Memory B cell (primary cell): ENCODE results near the gene NDUFC2.
"Not testable (repeated sequence)": the region's sequence is repeated elsewhere in the genome, so short reads cannot be mapped to it uniquely, and the experiment has no call there.

Source experiments
- ATAC-seq: fragments of 150-1000 bp; cut with Tn5 transposase; 2 replicates; pipeline ENCODE4 v1.10.0; 2021; ENCODE audit warnings: low read depth, mild to moderate bottlenecking, moderate library complexity
- DNase-seq, 2 donors: peaks; one replicate each; pipeline ENCODE4 v3.0.0; 2022; ENCODE audit warnings: low spot score in 2 of 2
- H3K27ac Mint-ChIP-seq: one replicate; pipeline ENCODE4 v1.8.0; 2022; ENCODE audit warnings: mild to moderate bottlenecking, moderate library complexity, mixed read lengths
- H3K27me3 Mint-ChIP-seq: one replicate; pipeline ENCODE4 v1.8.0; 2022; ENCODE audit warnings: mixed read lengths
- H3K36me3 Mint-ChIP-seq: one replicate; pipeline ENCODE4 v1.8.0; 2022; ENCODE audit warnings: mild to moderate bottlenecking, mixed read lengths
- H3K4me1 Mint-ChIP-seq: one replicate; pipeline ENCODE4 v1.8.0; 2022; ENCODE audit warnings: mixed read lengths
- H3K4me3 Mint-ChIP-seq: one replicate; pipeline ENCODE4 v1.8.0; 2022; ENCODE audit warnings: mild to moderate bottlenecking, moderate library complexity, mixed read lengths
- H3K9me3 Mint-ChIP-seq: one replicate; pipeline ENCODE4 v1.8.0; 2022; ENCODE audit warnings: mixed read lengths

The NDUFC2 gene

GRCh38 chr11:78071717-78072116, 7.9 kb downstream of the NDUFC2 start:
- H3K27me3 Mint-ChIP-seq = no peaks in the 10 kb centered on the region
- H3K9me3 Mint-ChIP-seq = no peaks in the 10 kb centered on the region
- no peak for ATAC-seq
- H3K27ac Mint-ChIP-seq = peak overlapping the region; percentile 8
- peaks cover 31% of the 10 kb centered on the region for H3K36me3 Mint-ChIP-seq
- no peak overlapping the region for H3K4me3 Mint-ChIP-seq
- peaks cover 19% of the 10 kb centered on the region for H3K4me1 Mint-ChIP-seq
- no peak for DNase-seq

GRCh38 chr11:78070621-78071020, 9.0 kb downstream of the NDUFC2 start:
- no peak for ATAC-seq
- no peak for DNase-seq
- Mint-ChIP-seq H3K9me3 (no peaks in the 10 kb centered on the region), H3K36me3 (peaks cover 32% of the 10 kb centered on the region), H3K4me1 (peaks cover 12% of the 10 kb centered on the region), H3K27me3 (no peaks in the 10 kb centered on the region), H3K4me3 (no peak overlapping the region), H3K27ac (no peak overlapping the region)

GRCh38 chr11:78069465-78069864, 10.2 kb downstream of the NDUFC2 start:
- DNase-seq = no peak
- no peak overlapping the region for H3K4me3 Mint-ChIP-seq
- H3K4me1 Mint-ChIP-seq = peaks cover 8% of the 10 kb centered on the region
- H3K27me3 Mint-ChIP-seq = no peaks in the 10 kb centered on the region
- H3K27ac Mint-ChIP-seq = no peak overlapping the region
- peaks cover 32% of the 10 kb centered on the region for H3K36me3 Mint-ChIP-seq
- ATAC-seq = no peak
- no peaks in the 10 kb centered on the region for H3K9me3 Mint-ChIP-seq

GRCh38 chr11:78067704-78068103, 12.0 kb downstream of the NDUFC2 start:
- H3K9me3 Mint-ChIP-seq = no peaks in the 10 kb centered on the region
- no peaks in the 10 kb centered on the region for H3K27me3 Mint-ChIP-seq
- H3K4me3 Mint-ChIP-seq = no peak overlapping the region
- DNase-seq (no peak), ATAC-seq (no peak)
- peaks cover 8% of the 10 kb centered on the region for H3K4me1 Mint-ChIP-seq
- H3K27ac Mint-ChIP-seq = no peak overlapping the region
- H3K36me3 Mint-ChIP-seq = peaks cover 34% of the 10 kb centered on the region

GRCh38 chr11:78066471-78066870, 13.2 kb downstream of the NDUFC2 start:
- no peak overlapping the region for H3K27ac Mint-ChIP-seq

GRCh38 chr11:78065203-78065602, 14.5 kb downstream of the NDUFC2 start:
- no peak overlapping the region for H3K27ac Mint-ChIP-seq
- H3K9me3 Mint-ChIP-seq = no peaks in the 10 kb centered on the region
- no peak for DNase-seq
- no peaks in the 10 kb centered on the region for H3K27me3 Mint-ChIP-seq
- no peak overlapping the region for H3K4me3 Mint-ChIP-seq
- peaks cover 22% of the 10 kb centered on the region for H3K36me3 Mint-ChIP-seq
- H3K4me1 Mint-ChIP-seq = no peaks in the 10 kb centered on the region
- no peak for ATAC-seq

More at GRCh38 chr11:78066471-78066870, 13.2 kb downstream of the NDUFC2 start:
- H3K4me1 Mint-ChIP-seq = peaks cover under 1% of the 10 kb centered on the region
- ATAC-seq (no peak), DNase-seq (no peak)
- H3K4me3 Mint-ChIP-seq = no peak overlapping the region
- H3K36me3 Mint-ChIP-seq = peaks cover 24% of the 10 kb centered on the region
- no peaks in the 10 kb centered on the region for H3K27me3 Mint-ChIP-seq
- H3K9me3 Mint-ChIP-seq = no peaks in the 10 kb centered on the region

- Mint-ChIP-seq H3K27ac (no peak within 1 kb of the TSS), H3K4me1 (no peaks in the 10 kb centered on the region), H3K9me3 (no peaks in the 10 kb centered on the region), H3K36me3 (peaks cover 15% of the 10 kb centered on the region), H3K4me3 (no peak within 1 kb of the TSS), H3K27me3 (no peaks in the 10 kb centered on the region)
- no peak for DNase-seq
- no peak for ATAC-seq
These were observed 16.1 kb downstream of the NDUFC2 start, which contains the start of gene THRSP for GRCh38 chr11:78063440-78064181. Gene THRSP, plus strand, starts transcription at chr11:78063861. Its CDS starts 21 bp downstream, at chr11:78063882.

- H3K27me3 Mint-ChIP-seq = no peaks in the 10 kb centered on the region
- ATAC-seq = no peak
- no peaks in the 10 kb centered on the region for H3K9me3 Mint-ChIP-seq
- no peak overlapping the region for H3K4me3 Mint-ChIP-seq
- DNase-seq = no peak
- H3K36me3 Mint-ChIP-seq = peaks cover 11% of the 10 kb centered on the region
- H3K27ac Mint-ChIP-seq = no peak overlapping the region
- no peaks in the 10 kb centered on the region for H3K4me1 Mint-ChIP-seq
These were observed 17.0 kb downstream of the NDUFC2 start for GRCh38 chr11:78062671-78063070.

GRCh38 chr11:78061921-78062311, 17.7 kb downstream of the NDUFC2 start:
- no peak for DNase-seq
- H3K36me3 Mint-ChIP-seq = peaks cover 5% of the 10 kb centered on the region
- no peak for ATAC-seq
- H3K27me3 Mint-ChIP-seq = no peaks in the 10 kb centered on the region
- H3K27ac Mint-ChIP-seq = no peak overlapping the region
- no peaks in the 10 kb centered on the region for H3K4me1 Mint-ChIP-seq
- H3K4me3 Mint-ChIP-seq = no peak overlapping the region
- H3K9me3 Mint-ChIP-seq = no peaks in the 10 kb centered on the region

- Mint-ChIP-seq H3K36me3 (peaks cover 3% of the 10 kb centered on the region), H3K4me1 (no peaks in the 10 kb centered on the region), H3K9me3 (no peaks in the 10 kb centered on the region), H3K27ac (no peak overlapping the region), H3K27me3 (no peaks in the 10 kb centered on the region), H3K4me3 (no peak overlapping the region)
- DNase-seq (no peak), ATAC-seq (no peak)
These were observed 18.4 kb downstream of the NDUFC2 start for GRCh38 chr11:78061088-78061920.

- no peaks in the 10 kb centered on the region for H3K4me1 Mint-ChIP-seq
- H3K9me3 Mint-ChIP-seq = no peaks in the 10 kb centered on the region
- DNase-seq = no peak
- no peak overlapping the region for H3K27ac Mint-ChIP-seq
- no peak overlapping the region for H3K4me3 Mint-ChIP-seq
- H3K36me3 Mint-ChIP-seq = peaks cover 3% of the 10 kb centered on the region
- no peaks in the 10 kb centered on the region for H3K27me3 Mint-ChIP-seq
- ATAC-seq = no peak
These were observed 19.1 kb downstream of the NDUFC2 start for GRCh38 chr11:78060533-78060932.

GRCh38 chr11:78059749-78060328, 19.8 kb downstream of the NDUFC2 start:
- not testable (repeated sequence) for H3K9me3 Mint-ChIP-seq, ATAC-seq, H3K4me3 Mint-ChIP-seq, H3K27ac Mint-ChIP-seq, DNase-seq, H3K27me3 Mint-ChIP-seq, H3K36me3 Mint-ChIP-seq, H3K4me1 Mint-ChIP-seq

- H3K9me3 Mint-ChIP-seq = no peaks in the 10 kb centered on the region
- DNase-seq (no peak), ATAC-seq (no peak)
- no peak overlapping the region for H3K27ac Mint-ChIP-seq
- H3K4me3 Mint-ChIP-seq = no peak overlapping the region
- no peaks in the 10 kb centered on the region for H3K27me3 Mint-ChIP-seq
- no peaks in the 10 kb centered on the region for H3K4me1 Mint-ChIP-seq
- H3K36me3 Mint-ChIP-seq = no peaks in the 10 kb centered on the region
These were observed 22.1 kb downstream of the NDUFC2 start for GRCh38 chr11:78057462-78058055.

GRCh38 chr11:78056093-78056492, 23.6 kb downstream of the NDUFC2 start:
- Mint-ChIP-seq H3K27ac (no peak overlapping the region), H3K4me1 (no peaks in the 10 kb centered on the region), H3K9me3 (no peaks in the 10 kb centered on the region), H3K36me3 (no peaks in the 10 kb centered on the region), H3K4me3 (no peak overlapping the region), H3K27me3 (no peaks in the 10 kb centered on the region)
- ATAC-seq (no peak), DNase-seq (no peak)
